H1 (cell line): ENCODE results near the gene RRAS. TPM values are rescaled to one million over a fixed set of nuclear protein-coding genes. Genes with fewer than 3 reads are reported as not detected.
A peak's percentile ranks its signal among the peaks of the same experiment; 100 is the strongest.

Source experiments
- CBX8 ChIP-seq: fragments of 300-800, 300-1000 bp; sonication (generic); IDR thresholded peaks from 2 replicates; pipeline ENCODE4 v1.7.1; 2016; ENCODE audit warnings: low read depth, low read length, borderline replicate concordance
- CHD7 ChIP-seq: fragments of 300-600 bp; sonication (generic); IDR thresholded peaks from 2 replicates; pipeline ENCODE4 v1.7.1; 2012; ENCODE audit warnings: low read length, moderate library complexity, mild to moderate bottlenecking, inconsistent platforms; ENCODE audit not compliant: insufficient replicate concordance
- KDM4A ChIP-seq: IDR thresholded peaks from one replicate; pipeline ENCODE4 v1.7.1; 2012; ENCODE audit warnings: low read depth, mild to moderate bottlenecking, moderate library complexity, low read length, inconsistent platforms; ENCODE audit not compliant: severe bottlenecking
- NANOG ChIP-seq: IDR thresholded peaks from 2 replicates; pipeline ENCODE4 v1.6.1; 2011; ENCODE audit warnings: low read length, low read depth, mild to moderate bottlenecking, inconsistent platforms; ENCODE audit not compliant: insufficient read depth, poor library complexity, severe bottlenecking
- POLR2A ChIP-seq, 2 experiments: IDR thresholded peaks; 1 replicate in 1 of 2; 2 replicates in 1 of 2; pipeline ENCODE4 v1.6.1; 2011; ENCODE audit warnings: low read depth in 2 of 2, low read length in 2 of 2, mild to moderate bottlenecking in 2 of 2; ENCODE audit errors: control extremely low read depth in 1 of 2
- SAP30 ChIP-seq: fragments of 300-600 bp; sonication (generic); IDR thresholded peaks from 2 replicates; pipeline ENCODE4 v1.7.1; 2012; ENCODE audit warnings: low read length, moderate library complexity, mild to moderate bottlenecking, inconsistent platforms; ENCODE audit not compliant: insufficient read depth, insufficient replicate concordance
- USF2 ChIP-seq: IDR thresholded peaks from 2 replicates; pipeline ENCODE4 v1.6.1; 2011; ENCODE audit warnings: low read length, improper control_type of control experiment
- polyA plus RNA-seq, 7 experiments: library from polyadenylated mRNA; depleted of rRNA in 3 of 7; stranded (reverse) in 5 of 7; unstranded in 2 of 7; fragments of >200 nt in 5 of 7; fragments of 200-250 nt in 2 of 7; gene quantifications; 1 replicate in 5 of 7; 2 replicates in 1 of 7; 4 replicates in 1 of 7; pipeline versions ENCODE4 v1.2.1 to v1.2.3, GENCODE V29; 2011 to 2013; ENCODE audit warnings: missing spikeins in 2 of 7, mixed read lengths in 2 of 7
- total RNA-seq: library from RNA; stranded (reverse); fragmentation: NEBNext Ultra II Directional; extraction: Animal tissue kit (Norgen Biotek cat#: 25700); gene quantifications from 2 replicates; pipeline ENCODE4 v1.2.1, GENCODE V29; 2021
- TF ChIP-seq, protein P1 (sequence below): IDR thresholded peaks from 2 replicates; pipeline ENCODE4 v1.6.1; 2012; ENCODE audit warnings: inconsistent platforms

The RRAS gene
- total and polyA plus RNA-seq, 2 of the 8 experiments (the other 6 are each of a cell fraction or from before 2014, with no cell fraction given), result 17.7 to 49.1 TPM

DNA sequence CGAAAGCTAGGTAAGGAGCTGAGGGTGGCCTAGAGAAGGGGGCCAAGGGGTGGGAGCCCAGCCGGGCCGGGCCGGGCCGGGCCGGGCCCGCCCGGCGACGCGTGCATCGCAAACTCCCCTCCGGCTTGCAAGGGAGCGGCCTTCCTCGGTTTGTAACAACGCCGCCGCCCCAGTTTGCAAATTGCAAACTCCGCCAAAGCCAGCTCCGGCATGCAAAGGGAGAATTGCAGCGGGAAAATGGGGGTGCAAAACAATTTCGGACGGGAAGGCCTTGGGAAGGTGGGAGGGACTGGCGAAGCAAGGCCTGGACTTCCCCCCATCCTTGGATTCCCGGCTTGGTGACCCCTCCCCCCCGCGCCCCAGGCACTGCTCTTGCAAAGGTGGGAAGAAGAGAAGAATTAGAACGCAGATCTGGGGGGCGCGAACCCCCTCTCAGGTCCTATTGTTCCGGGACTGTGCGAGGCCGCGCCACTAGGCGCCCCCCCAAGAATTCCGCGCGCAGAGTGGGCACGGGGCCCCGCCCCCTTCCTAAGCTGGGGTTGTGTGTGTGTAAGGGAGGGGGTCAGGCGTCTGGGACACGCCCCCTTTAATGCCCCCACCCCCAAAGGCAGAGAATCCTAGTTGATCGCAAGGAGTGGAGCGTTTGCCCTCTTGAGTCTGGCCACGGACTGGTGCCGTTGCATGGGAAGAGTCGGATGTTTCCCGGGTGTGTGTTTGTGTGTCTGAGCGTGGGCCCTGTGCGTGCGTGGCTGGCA lies 48.0 kb downstream of the RRAS start (continued):
- no peak for TF ChIP-seq CHD7
- TF ChIP-seq SAP30, result peak; percentile 14
- TF ChIP-seq CBX8, result no peak
- TF ChIP-seq, protein P1, sequence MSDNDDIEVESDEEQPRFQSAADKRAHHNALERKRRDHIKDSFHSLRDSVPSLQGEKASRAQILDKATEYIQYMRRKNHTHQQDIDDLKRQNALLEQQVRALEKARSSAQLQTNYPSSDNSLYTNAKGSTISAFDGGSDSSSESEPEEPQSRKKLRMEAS, result peak; percentile 7; the same call in 1 of the 2 replicates
- TF ChIP-seq NANOG, result no peak
- peak in 1 of 2 experiments; percentile 70; a peak in 2 of 3 replicates for TF ChIP-seq POLR2A (IDR thresholded peaks at IDR 0.05; ENCODE audit: control extremely low read depth in 1 of 2, low read depth in 2 of 2, low read length in 2 of 2)
- 0 out of 2 replicates have a peak, but pooled peaks have one; percentile 4 for TF ChIP-seq USF2
- peak; percentile 15 for TF ChIP-seq KDM4A
